Mesendoderm (in vitro differentiated cells): ENCODE results near the gene CLUH. TPM values are rescaled to one million over a fixed set of nuclear protein-coding genes. Genes with fewer than 3 reads are reported as not detected.
A peak's percentile ranks its signal among the peaks of the same experiment; 100 is the strongest.

ENCODE experiments used
- DNase-seq: peaks from one replicate; pipeline ENCODE4 v3.0.0; 2013
- H2AK5ac ChIP-seq: 2 replicates; pipeline ENCODE4 v1.6.1; 2013; ENCODE audit warnings: low read length, inconsistent platforms
- H2BK120ac ChIP-seq: 2 replicates; pipeline ENCODE4 v1.6.1; 2013; ENCODE audit warnings: low read depth, mild to moderate bottlenecking, low read length, moderate library complexity, mixed read lengths
- H2BK15ac ChIP-seq: replicated peaks from 2 replicates; pipeline ENCODE4 v1.6.1; 2013; ENCODE audit warnings: low read depth, mild to moderate bottlenecking, moderate library complexity
- H2BK5ac ChIP-seq: 2 replicates; pipeline ENCODE4 v1.6.1; 2013; ENCODE audit warnings: low read length, inconsistent platforms
- H3K18ac ChIP-seq: 2 replicates; pipeline ENCODE4 v1.6.1; 2013; ENCODE audit warnings: mild to moderate bottlenecking, low read length, mixed read lengths
- H3K23ac ChIP-seq: one replicate; pipeline ENCODE4 v1.6.1; 2013; ENCODE audit warnings: low read length
- H3K27ac ChIP-seq: 2 replicates; pipeline ENCODE4 v1.5.1; 2013; ENCODE audit warnings: low read depth, mild to moderate bottlenecking, inconsistent platforms, low read length, moderate library complexity
- H3K27me3 ChIP-seq: 2 replicates; pipeline ENCODE4 v1.6.1; 2013; ENCODE audit warnings: low read length, control low read depth, mild to moderate bottlenecking, inconsistent platforms; ENCODE audit not compliant: insufficient read depth, poor library complexity
- H3K36me3 ChIP-seq: 2 replicates; pipeline ENCODE4 v1.6.1; 2013; ENCODE audit warnings: low read length, inconsistent platforms; ENCODE audit not compliant: control insufficient read depth, insufficient read depth
- H3K4ac ChIP-seq: one replicate; pipeline ENCODE4 v1.6.1; 2013; ENCODE audit warnings: low read depth, mild to moderate bottlenecking, low read length, moderate library complexity
- H3K4me1 ChIP-seq: 2 replicates; pipeline ENCODE4 v1.6.1; 2013; ENCODE audit warnings: low read depth, low read length, inconsistent platforms; ENCODE audit not compliant: control insufficient read depth
- H3K4me2 ChIP-seq: 2 replicates; pipeline ENCODE4 v1.6.1; 2013; ENCODE audit warnings: low read length
- H3K4me3 ChIP-seq: 2 replicates; pipeline ENCODE4 v1.5.1; 2013; ENCODE audit warnings: mild to moderate bottlenecking, low read length
- H3K56ac ChIP-seq: one replicate; pipeline ENCODE4 v1.6.1; 2013; ENCODE audit warnings: low read length
- H3K79me1 ChIP-seq: 2 replicates; pipeline ENCODE4 v1.6.1; 2013; ENCODE audit warnings: low read length, inconsistent platforms
- H3K79me2 ChIP-seq: 2 replicates; pipeline ENCODE4 v1.6.1; 2013; ENCODE audit warnings: mild to moderate bottlenecking, low read length; ENCODE audit not compliant: control insufficient read depth, insufficient read depth
- H3K9ac ChIP-seq: 2 replicates; pipeline ENCODE4 v1.6.1; 2013; ENCODE audit warnings: low read length, inconsistent platforms
- H4K5ac ChIP-seq: one replicate; pipeline ENCODE4 v1.6.1; 2013; ENCODE audit warnings: low read length
- H4K8ac ChIP-seq: one replicate; pipeline ENCODE4 v1.6.1; 2013; ENCODE audit warnings: low read depth, mild to moderate bottlenecking, control low read depth, low read length, moderate library complexity
- WGBS: extraction: QIAGEN DNeasy Blood & Tissue Kit; methylation state at CpG from one replicate; pipeline ENCODE4 v1.1.7; 2013; ENCODE audit warnings: low lambda C conversion rate, missing lambda C conversion rate; ENCODE audit not compliant: insufficient coverage; ENCODE audit errors: extremely low coverage; 5-methylcytosine and 5-hydroxymethylcytosine counted together
- polyA plus RNA-seq, 2 experiments: library from polyadenylated mRNA; stranded (reverse); fragments of 200-250 nt; gene quantifications; one replicate each; pipeline ENCODE4 v1.2.3, GENCODE V29; 2013

The CLUH gene, protein sequence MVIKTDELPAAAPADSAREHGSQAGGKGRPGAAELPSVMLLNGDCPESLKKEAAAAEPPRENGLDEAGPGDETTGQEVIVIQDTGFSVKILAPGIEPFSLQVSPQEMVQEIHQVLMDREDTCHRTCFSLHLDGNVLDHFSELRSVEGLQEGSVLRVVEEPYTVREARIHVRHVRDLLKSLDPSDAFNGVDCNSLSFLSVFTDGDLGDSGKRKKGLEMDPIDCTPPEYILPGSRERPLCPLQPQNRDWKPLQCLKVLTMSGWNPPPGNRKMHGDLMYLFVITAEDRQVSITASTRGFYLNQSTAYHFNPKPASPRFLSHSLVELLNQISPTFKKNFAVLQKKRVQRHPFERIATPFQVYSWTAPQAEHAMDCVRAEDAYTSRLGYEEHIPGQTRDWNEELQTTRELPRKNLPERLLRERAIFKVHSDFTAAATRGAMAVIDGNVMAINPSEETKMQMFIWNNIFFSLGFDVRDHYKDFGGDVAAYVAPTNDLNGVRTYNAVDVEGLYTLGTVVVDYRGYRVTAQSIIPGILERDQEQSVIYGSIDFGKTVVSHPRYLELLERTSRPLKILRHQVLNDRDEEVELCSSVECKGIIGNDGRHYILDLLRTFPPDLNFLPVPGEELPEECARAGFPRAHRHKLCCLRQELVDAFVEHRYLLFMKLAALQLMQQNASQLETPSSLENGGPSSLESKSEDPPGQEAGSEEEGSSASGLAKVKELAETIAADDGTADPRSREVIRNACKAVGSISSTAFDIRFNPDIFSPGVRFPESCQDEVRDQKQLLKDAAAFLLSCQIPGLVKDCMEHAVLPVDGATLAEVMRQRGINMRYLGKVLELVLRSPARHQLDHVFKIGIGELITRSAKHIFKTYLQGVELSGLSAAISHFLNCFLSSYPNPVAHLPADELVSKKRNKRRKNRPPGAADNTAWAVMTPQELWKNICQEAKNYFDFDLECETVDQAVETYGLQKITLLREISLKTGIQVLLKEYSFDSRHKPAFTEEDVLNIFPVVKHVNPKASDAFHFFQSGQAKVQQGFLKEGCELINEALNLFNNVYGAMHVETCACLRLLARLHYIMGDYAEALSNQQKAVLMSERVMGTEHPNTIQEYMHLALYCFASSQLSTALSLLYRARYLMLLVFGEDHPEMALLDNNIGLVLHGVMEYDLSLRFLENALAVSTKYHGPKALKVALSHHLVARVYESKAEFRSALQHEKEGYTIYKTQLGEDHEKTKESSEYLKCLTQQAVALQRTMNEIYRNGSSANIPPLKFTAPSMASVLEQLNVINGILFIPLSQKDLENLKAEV (N-terminal part only)
- polyA plus RNA-seq (2013, experiment 1 of 2): 51.3 TPM
- polyA plus RNA-seq (2013, experiment 2 of 2): 49.9 TPM

DNA sequence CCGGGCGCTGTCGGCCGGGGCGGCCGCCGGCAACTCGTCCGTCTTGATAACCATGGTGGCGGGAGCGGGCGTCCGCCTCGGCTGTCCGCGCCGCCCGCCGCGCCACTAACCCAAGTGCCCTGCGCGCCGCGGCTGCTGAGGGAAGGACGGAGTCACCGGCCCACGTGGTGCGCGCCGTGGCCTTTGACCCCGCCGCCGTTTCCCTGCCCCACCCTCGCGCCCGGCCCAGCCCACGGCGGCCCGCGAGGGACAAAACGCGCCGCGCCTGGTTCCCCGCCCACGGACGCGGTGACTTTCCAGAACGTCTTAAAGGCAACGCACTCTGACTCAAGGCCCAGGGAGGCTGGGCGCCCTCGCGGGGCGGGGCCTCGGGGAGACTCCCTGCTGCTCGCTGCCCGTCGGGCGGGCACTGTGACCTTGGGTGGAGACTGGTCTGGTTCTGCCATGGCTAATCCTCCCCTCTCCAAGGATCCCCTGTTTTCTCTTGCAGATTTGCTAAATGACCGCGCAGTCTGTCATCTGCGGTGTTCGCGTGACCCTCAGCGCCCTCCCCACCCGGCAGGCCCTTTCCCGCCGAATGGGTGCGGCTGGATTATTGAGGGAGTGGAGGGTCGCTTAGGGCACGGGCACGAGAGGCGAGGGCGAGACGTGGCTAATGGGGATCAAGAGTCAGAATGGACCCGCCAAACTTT lies at the start of gene CLUH:
Gene CLUH (minus strand): TSS at position 157 of the 692 bp plus-strand sequence. CDS start 103 bp downstream, at position 54.
- H3K4me1 ChIP-seq: peaks cover 5% of the 10 kb centered on the region
- no peaks in the 10 kb centered on the region for H3K36me3 ChIP-seq
- no peak within 1 kb of the TSS for H2BK15ac ChIP-seq
- peak within 1 kb of the TSS; percentile 88 for H3K56ac ChIP-seq
- no peak within 1 kb of the TSS for H3K27ac ChIP-seq
- peak within 1 kb of the TSS; percentile 45 for H2AK5ac ChIP-seq
- H3K9ac ChIP-seq: peak within 1 kb of the TSS; percentile 72
- no peak within 1 kb of the TSS for H4K8ac ChIP-seq
- H2BK5ac ChIP-seq: no peak within 1 kb of the TSS
- H3K4ac ChIP-seq: peak within 1 kb of the TSS; percentile 46
- no CpG with 5 or more reads among the region's 76 CpGs for WGBS
- peaks cover 10% of the 10 kb centered on the region for H3K79me1 ChIP-seq
- peaks cover 40% of the 10 kb centered on the region for H3K79me2 ChIP-seq
- peak within 1 kb of the TSS; percentile 89 for H3K23ac ChIP-seq
- H3K18ac ChIP-seq: no peak within 1 kb of the TSS
- peak within 1 kb of the TSS; percentile 50 for H3K4me3 ChIP-seq
- DNase-seq: peak; percentile 90
- H4K5ac ChIP-seq: no peak within 1 kb of the TSS
- peak within 1 kb of the TSS; percentile 84 for H3K4me2 ChIP-seq
- H2BK120ac ChIP-seq: no peak within 1 kb of the TSS
- no peaks in the 10 kb centered on the region for H3K27me3 ChIP-seq

DNA sequence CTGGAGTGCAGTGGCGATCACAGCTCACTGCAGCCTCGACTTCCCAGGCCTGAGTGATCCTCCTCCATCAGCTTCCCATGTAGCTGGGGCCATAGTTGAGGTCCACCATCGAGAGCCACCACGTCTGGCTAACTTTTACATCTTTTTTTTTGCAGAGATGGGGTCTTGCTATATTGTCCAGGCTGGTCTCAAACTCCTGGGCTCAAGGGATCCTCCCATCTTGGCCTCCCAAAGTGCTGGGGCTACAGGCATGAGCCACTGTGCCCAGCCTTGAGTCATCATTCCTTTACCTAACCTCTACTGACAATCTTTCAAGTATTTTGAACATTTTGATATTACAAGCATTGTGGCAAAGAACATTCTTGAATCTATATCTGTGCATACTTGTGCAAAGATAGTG lies 47.3 kb upstream of the CLUH start:
- H3K4me3 ChIP-seq: no peak overlapping the region
- H3K9ac ChIP-seq: no peak overlapping the region
- no peaks in the 10 kb centered on the region for H3K36me3 ChIP-seq
- H3K27me3 ChIP-seq: no peaks in the 10 kb centered on the region
- H2BK120ac ChIP-seq: no peak overlapping the region
- no peaks in the 10 kb centered on the region for H3K4me1 ChIP-seq
- DNase-seq: no peak
- no peak overlapping the region for H2BK5ac ChIP-seq
- H2AK5ac ChIP-seq: no peak overlapping the region
- WGBS: no CpG with 5 or more reads among the region's 4 CpGs
- H3K4ac ChIP-seq: no peak overlapping the region
- no peak overlapping the region for H4K8ac ChIP-seq
- no peak overlapping the region for H4K5ac ChIP-seq
- H3K18ac ChIP-seq: no peak overlapping the region
- H3K79me1 ChIP-seq: no peaks in the 10 kb centered on the region
- no peak overlapping the region for H3K27ac ChIP-seq
- no peak overlapping the region for H3K56ac ChIP-seq
- H2BK15ac ChIP-seq: no peak overlapping the region
- no peak overlapping the region for H3K4me2 ChIP-seq
- no peaks in the 10 kb centered on the region for H3K79me2 ChIP-seq
- no peak overlapping the region for H3K23ac ChIP-seq

DNA sequence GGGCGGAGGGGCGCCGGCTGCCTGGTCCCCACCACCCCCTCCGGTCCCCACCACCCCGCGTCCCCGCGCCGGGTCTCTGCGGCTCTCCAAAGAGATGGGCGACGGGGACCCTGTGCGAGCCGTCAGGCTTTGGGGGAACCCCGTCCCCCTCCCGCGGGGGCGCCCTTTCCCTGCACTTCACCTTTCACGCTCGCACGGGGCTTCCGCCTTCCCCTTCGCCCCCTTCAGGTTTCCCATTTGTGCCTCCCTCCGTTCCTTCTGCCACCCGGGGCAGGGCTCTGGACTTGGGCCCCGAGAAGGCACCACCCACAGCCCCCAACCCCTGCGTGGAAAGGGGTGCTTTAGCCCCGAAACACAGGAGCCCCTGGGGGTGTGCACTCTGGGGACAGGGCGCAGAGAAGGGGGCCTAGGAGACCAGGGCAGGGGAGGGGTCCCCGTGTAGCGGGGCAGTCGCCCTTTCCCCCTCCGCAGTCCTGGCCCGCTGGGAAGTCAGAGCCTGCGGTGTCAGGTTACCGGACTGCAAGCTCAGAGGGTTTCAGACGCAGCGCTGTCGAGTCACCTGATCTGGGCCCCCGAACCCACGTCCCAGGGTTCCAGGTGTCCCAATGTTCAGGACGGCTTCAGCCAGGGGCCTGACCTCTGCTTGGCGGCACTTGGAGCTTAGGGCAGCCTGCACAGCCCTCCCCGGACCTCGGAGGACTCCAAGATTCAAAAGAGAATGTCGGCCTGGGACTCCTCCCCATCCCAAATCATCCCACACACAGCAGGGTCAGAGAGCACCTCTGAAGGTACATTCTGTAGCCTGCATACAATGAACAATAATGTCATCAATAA lies 44.5 kb upstream of the CLUH start:
- no peaks in the 10 kb centered on the region for H3K79me2 ChIP-seq
- peak overlapping the region; percentile 31 for H3K18ac ChIP-seq
- peak overlapping the region; percentile 58 for H3K56ac ChIP-seq
- H3K23ac ChIP-seq: no peak overlapping the region
- H3K9ac ChIP-seq: peak overlapping the region; percentile 40
- H4K5ac ChIP-seq: no peak overlapping the region
- H3K27ac ChIP-seq: no peak overlapping the region
- peak overlapping the region; percentile 33 for H3K4me3 ChIP-seq
- no peaks in the 10 kb centered on the region for H3K79me1 ChIP-seq
- peak; percentile 73 for DNase-seq
- no peak overlapping the region for H2BK120ac ChIP-seq
- H2AK5ac ChIP-seq: no peak overlapping the region
- peaks cover 2% of the 10 kb centered on the region for H3K27me3 ChIP-seq
- no peaks in the 10 kb centered on the region for H3K4me1 ChIP-seq
- H3K4ac ChIP-seq: no peak overlapping the region
- H3K4me2 ChIP-seq: peak overlapping the region; percentile 92
- no peaks in the 10 kb centered on the region for H3K36me3 ChIP-seq
- no peak overlapping the region for H2BK5ac ChIP-seq
- no CpG with 5 or more reads among the region's 46 CpGs for WGBS
- no peak overlapping the region for H4K8ac ChIP-seq
- H2BK15ac ChIP-seq: no peak overlapping the region

DNA sequence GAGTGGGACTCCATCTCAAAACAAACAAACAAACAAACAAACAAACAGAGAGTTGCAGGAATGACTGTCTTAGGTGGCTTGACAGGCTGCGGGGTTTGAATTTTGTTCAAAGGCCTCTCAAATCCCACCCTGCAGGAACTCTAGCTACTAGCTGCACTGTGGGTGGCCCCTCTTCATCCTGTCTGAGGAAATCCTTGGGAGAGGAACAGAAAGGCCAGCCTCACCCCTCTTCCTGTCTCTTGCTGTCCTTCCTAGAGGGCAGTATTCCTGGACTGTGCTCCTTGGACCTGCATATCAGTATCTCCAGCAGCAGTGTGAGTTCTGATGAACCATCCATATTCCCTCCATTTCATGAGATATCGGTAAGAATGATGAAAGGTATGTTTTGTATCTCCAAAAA lies 39.9 kb upstream of the CLUH start:
- H3K4me3 ChIP-seq: no peak overlapping the region
- H4K8ac ChIP-seq: no peak overlapping the region
- H2AK5ac ChIP-seq: no peak overlapping the region
- H2BK5ac ChIP-seq: no peak overlapping the region
- H2BK15ac ChIP-seq: no peak overlapping the region
- H3K36me3 ChIP-seq: no peaks in the 10 kb centered on the region
- no CpG with 5 or more reads among the region's 2 CpGs for WGBS
- no peak overlapping the region for H3K27ac ChIP-seq
- H3K79me2 ChIP-seq: no peaks in the 10 kb centered on the region
- H3K23ac ChIP-seq: no peak overlapping the region
- no peak overlapping the region for H3K18ac ChIP-seq
- no peak overlapping the region for H3K56ac ChIP-seq
- H3K9ac ChIP-seq: no peak overlapping the region
- H4K5ac ChIP-seq: no peak overlapping the region
- no peak overlapping the region for H2BK120ac ChIP-seq
- H3K79me1 ChIP-seq: no peaks in the 10 kb centered on the region
- peaks cover 2% of the 10 kb centered on the region for H3K27me3 ChIP-seq
- H3K4me2 ChIP-seq: no peak overlapping the region
- H3K4ac ChIP-seq: no peak overlapping the region
- H3K4me1 ChIP-seq: no peaks in the 10 kb centered on the region
- DNase-seq: no peak
